ENCODE measurements around the gene TNFRSF19. TPM values are rescaled to one million over a fixed set of nuclear protein-coding genes. Genes with fewer than 3 reads are reported as not detected.
"Not testable (repeated sequence)": the region's sequence is repeated elsewhere in the genome, so short reads cannot be mapped to it uniquely, and the experiment has no call there.

TNFRSF19 gene, protein sequence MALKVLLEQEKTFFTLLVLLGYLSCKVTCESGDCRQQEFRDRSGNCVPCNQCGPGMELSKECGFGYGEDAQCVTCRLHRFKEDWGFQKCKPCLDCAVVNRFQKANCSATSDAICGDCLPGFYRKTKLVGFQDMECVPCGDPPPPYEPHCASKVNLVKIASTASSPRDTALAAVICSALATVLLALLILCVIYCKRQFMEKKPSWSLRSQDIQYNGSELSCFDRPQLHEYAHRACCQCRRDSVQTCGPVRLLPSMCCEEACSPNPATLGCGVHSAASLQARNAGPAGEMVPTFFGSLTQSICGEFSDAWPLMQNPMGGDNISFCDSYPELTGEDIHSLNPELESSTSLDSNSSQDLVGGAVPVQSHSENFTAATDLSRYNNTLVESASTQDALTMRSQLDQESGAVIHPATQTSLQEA
- total RNA-seq (2014; rRNA removed; shearing (Covaris generic)): 128 and 130 TPM in 2 replicates
- polyA plus RNA-seq (2015; cell fraction: cytosol; rRNA removed): 143 and 197 TPM in 2 replicates
- polyA plus RNA-seq (2015; cell fraction: nucleus; rRNA removed): 194 and 211 TPM in 2 replicates

DNA sequence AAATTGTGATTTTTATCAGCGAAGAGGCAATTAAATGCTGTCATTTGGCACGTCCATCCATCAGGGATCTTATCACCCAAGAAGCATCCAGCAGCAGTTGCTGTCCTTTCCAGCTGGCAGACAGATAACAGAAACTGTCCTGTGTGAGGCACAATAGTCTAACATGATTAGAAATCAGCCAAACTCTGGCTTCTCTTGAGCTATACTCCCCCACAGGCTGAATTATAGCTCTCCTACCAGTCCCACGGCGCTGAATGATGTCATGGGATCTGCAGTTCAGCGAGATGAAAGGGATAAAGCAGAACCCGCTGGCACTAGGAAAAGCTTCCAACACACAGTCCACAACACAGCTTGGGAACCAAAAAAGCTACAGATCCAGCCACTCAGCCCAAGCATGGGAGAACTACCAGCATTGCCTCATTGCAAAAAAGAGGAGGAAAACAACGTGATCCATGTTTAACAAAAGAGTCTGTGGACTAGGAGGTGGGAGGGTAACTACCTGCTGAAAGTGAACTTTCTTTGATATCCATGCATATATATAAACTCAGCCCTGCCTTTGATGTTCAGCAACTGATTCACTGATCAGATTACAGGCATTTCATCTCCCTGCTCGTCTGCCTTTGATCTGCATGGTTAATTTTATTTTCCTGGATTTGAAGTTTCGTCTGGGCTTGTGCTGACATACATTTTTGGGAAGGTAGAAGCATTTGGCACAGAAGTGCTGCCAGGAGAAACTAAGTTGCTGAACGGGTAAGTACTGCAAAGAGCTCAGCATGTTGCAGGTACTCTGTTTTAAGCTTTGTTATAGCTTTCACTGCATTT is at the start of gene TNFRSF19:
Gene TNFRSF19, plus strand, starts transcription at position 314 of the 822 bp plus-strand sequence. CDS start 19,772 bp downstream, outside the sequence.
- peak; percentile 100 for DNase-seq (ENCODE audit: low read depth, low spot score)
- in situ Hi-C loops (cut with HindIII; ENCODE audit: low pct_unique_long_range_greater_than_20kb, low sequenced_read_pairs): no loop called here

DNA sequence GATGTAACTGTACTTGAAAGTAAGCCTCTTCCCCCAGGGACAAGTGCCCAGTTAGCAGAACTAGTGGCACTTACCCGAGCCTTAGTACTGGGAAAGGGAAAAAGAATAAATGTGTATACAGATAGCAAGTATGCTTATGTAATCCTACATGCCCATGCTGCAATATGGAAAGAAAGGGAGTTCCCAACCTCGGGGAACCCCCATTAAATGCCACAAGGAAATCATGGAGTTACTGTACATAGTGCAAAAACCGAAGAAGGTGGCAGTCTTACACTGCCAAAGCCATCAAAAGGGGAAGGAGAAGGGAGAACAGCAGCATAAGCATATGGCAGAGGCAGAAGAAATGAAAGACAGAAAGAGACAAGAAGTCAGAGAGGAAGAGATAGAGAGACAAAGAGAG is 40.3 kb upstream of the TNFRSF19 start:
- DNase-seq (ENCODE audit: low read depth, low spot score); in situ Hi-C loops (cut with HindIII; ENCODE audit: low pct_unique_long_range_greater_than_20kb, low sequenced_read_pairs): not testable (repeated sequence)

- in situ Hi-C loops (cut with HindIII; ENCODE audit: low pct_unique_long_range_greater_than_20kb, low sequenced_read_pairs): no loop called here
- DNase-seq (ENCODE audit: low read depth, low spot score): no peak
These were observed 38.8 kb upstream of the TNFRSF19 start for GRCh38 chr13:23531446-23531845.

DNA sequence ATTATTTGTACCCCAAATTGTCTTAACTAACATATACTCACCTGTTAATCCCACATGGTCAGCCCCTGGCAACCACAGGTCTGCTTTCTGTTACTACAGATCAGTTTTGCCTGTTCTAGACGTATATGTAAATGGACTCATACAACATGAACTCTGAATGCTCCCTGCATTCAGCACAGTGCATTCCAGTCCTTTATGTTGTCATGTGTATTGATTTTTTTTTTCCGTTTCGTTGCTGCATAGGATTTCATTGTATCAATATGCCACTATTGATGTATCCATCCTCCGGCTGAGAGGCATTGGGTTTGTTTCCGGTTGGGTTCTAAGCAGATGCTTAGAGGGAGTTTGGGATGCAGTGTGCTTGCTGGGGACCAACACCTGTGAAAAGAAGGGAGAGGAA is 36.1 kb upstream of the TNFRSF19 start:
- no peak for DNase-seq (ENCODE audit: low read depth, low spot score)
- in situ Hi-C loops (cut with HindIII; ENCODE audit: low pct_unique_long_range_greater_than_20kb, low sequenced_read_pairs): no loop called here

GRCh38 chr13:23541221-23541824 is 28.9 kb upstream of the TNFRSF19 start:
- in situ Hi-C loops (cut with HindIII; ENCODE audit: low pct_unique_long_range_greater_than_20kb, low sequenced_read_pairs): no loop called here
- no peak for DNase-seq (ENCODE audit: low read depth, low spot score)

GRCh38 chr13:23544668-23545067 is 25.5 kb upstream of the TNFRSF19 start:
- DNase-seq (ENCODE audit: low read depth, low spot score): no peak
- in situ Hi-C loops (cut with HindIII; ENCODE audit: low pct_unique_long_range_greater_than_20kb, low sequenced_read_pairs): no loop called here

- peak; percentile 91 for DNase-seq (ENCODE audit: low read depth, low spot score)
- in situ Hi-C loops (cut with HindIII; ENCODE audit: low pct_unique_long_range_greater_than_20kb, low sequenced_read_pairs): no loop called here
These were observed 23.1 kb upstream of the TNFRSF19 start for GRCh38 chr13:23547000-23547590.

- no peak for DNase-seq (ENCODE audit: low read depth, low spot score)
- in situ Hi-C loops (cut with HindIII; ENCODE audit: low pct_unique_long_range_greater_than_20kb, low sequenced_read_pairs): no loop called here
These were observed 20.5 kb upstream of the TNFRSF19 start for GRCh38 chr13:23549724-23550123.

DNA sequence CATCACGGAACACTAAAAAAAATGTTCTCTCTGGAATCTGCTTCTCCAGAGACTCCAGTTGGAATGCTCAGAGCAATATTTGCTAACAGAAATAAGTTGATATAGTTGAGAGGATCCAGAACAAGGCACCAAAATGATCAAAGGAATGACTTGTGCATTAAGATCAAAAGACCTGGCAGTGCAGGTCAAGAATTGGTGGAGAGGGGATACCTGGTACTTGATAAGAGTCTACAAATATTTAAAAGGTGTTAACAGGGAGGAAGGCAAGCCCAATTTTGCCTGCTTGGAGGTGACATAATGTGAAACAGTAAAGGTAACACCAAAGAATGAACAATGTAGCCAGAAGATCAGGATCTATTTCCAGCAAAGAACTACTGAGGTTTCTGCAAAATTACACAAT is 20.0 kb upstream of the TNFRSF19 start:
- in situ Hi-C loops (cut with HindIII; ENCODE audit: low pct_unique_long_range_greater_than_20kb, low sequenced_read_pairs): no loop called here
- DNase-seq (ENCODE audit: low read depth, low spot score): no peak

GRCh38 chr13:23551213-23552008 is 18.8 kb upstream of the TNFRSF19 start:
- in situ Hi-C loops (cut with HindIII; ENCODE audit: low pct_unique_long_range_greater_than_20kb, low sequenced_read_pairs): no loop called here

DNA sequence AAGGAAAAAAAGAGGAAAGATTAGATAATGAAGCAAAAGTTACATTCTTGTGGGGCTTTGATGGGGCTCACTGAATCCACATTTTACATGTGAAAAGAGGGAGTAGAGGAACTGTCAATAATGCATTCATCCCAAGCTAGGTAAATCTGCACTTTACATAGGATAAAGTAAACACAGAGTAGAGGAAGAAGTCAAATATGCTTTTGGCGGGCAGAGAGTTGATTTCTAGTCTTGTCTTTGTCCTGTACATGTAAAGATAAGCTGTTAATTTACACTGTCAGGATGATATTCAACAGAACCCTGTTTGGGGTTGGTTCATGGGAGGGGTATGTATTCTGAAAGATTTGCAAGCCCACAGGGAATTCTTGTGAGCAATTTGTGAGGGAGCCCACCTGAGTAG is 18.0 kb upstream of the TNFRSF19 start:
- DNase-seq (ENCODE audit: low read depth, low spot score): no peak
- in situ Hi-C loops (cut with HindIII; ENCODE audit: low pct_unique_long_range_greater_than_20kb, low sequenced_read_pairs): no loop called here

More at GRCh38 chr13:23551213-23552008, 18.8 kb upstream of the TNFRSF19 start:
- no peak for DNase-seq (ENCODE audit: low read depth, low spot score)

GRCh38 chr13:23552661-23553060 is 17.6 kb upstream of the TNFRSF19 start:
- DNase-seq (ENCODE audit: low read depth, low spot score): no peak
- in situ Hi-C loops (cut with HindIII; ENCODE audit: low pct_unique_long_range_greater_than_20kb, low sequenced_read_pairs): no loop called here

DNA sequence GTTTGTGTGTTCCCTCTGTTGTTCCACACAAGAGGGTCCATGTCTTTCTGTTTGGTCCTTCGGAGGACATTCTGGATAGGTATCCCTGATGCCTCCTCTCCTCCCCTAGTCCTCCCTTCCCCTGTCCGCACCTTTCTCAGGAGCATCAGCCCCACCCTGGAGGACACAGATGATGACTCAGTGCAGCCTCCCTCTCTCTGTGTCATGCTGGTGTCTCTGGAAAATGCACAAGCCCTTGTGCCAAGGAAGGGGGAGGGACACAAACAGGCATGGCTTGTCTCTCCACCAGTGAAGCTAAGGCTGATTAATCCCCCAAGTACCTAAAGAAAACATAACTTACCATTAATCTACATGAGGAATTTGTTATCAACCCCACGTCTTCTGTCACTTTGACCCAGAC is 16.2 kb upstream of the TNFRSF19 start:
- in situ Hi-C loops (cut with HindIII; ENCODE audit: low pct_unique_long_range_greater_than_20kb, low sequenced_read_pairs): no loop called here
- DNase-seq (ENCODE audit: low read depth, low spot score): no peak

- in situ Hi-C loops (cut with HindIII; ENCODE audit: low pct_unique_long_range_greater_than_20kb, low sequenced_read_pairs): no loop called here
- DNase-seq (ENCODE audit: low read depth, low spot score): no peak
These were observed 13.2 kb upstream of the TNFRSF19 start for GRCh38 chr13:23557043-23557442.

- in situ Hi-C loops (cut with HindIII; ENCODE audit: low pct_unique_long_range_greater_than_20kb, low sequenced_read_pairs): no loop called here
- no peak for DNase-seq (ENCODE audit: low read depth, low spot score)
These were observed 12.5 kb upstream of the TNFRSF19 start for GRCh38 chr13:23557733-23558132.

- DNase-seq (ENCODE audit: low read depth, low spot score): peak; percentile 100
- in situ Hi-C loops (cut with HindIII; ENCODE audit: low pct_unique_long_range_greater_than_20kb, low sequenced_read_pairs): no loop called here
These were observed 11.3 kb upstream of the TNFRSF19 start for GRCh38 chr13:23558675-23559536.

Measured in SK-MEL-5 (cell line).